CD1c-positive myeloid dendritic cell (primary cell): ENCODE data around the gene MECR.
"Not testable (repeated sequence)": the region's sequence is repeated elsewhere in the genome, so short reads cannot be mapped to it uniquely, and the experiment has no call there.

Experiments used
- DNase-seq: peaks from one replicate; pipeline ENCODE4 v3.0.0-alpha.2; 2016; ENCODE audit errors: extremely low spot score

MECR gene

GRCh38 chr1:29169976-29170375, 60.8 kb downstream of the MECR start:
- DNase-seq, result no peak

GRCh38 chr1:29167904-29168303, 62.8 kb downstream of the MECR start:
- DNase-seq, result no peak

GRCh38 chr1:29166291-29166878, 64.3 kb downstream of the MECR start:
- DNase-seq, result no peak

- DNase-seq, result no peak
Observed at GRCh38 chr1:29164588-29164987, 66.1 kb downstream of the MECR start.

GRCh38 chr1:29162476-29163138, 68.1 kb downstream of the MECR start:
- DNase-seq, result no peak

- DNase-seq, result no peak
Observed at GRCh38 chr1:29162025-29162424, 68.7 kb downstream of the MECR start.

- DNase-seq, result no peak
Observed at GRCh38 chr1:29159773-29160172, 71.0 kb downstream of the MECR start.

GRCh38 chr1:29157269-29157601, 73.5 kb downstream of the MECR start:
- DNase-seq, result no peak

- no peak for DNase-seq
Observed at GRCh38 chr1:29156543-29157268, 74.0 kb downstream of the MECR start.

- no peak for DNase-seq
Observed at GRCh38 chr1:29152046-29152805, 78.5 kb downstream of the MECR start.

- DNase-seq, result not testable (repeated sequence)
Observed at GRCh38 chr1:29150346-29150745, 80.4 kb downstream of the MECR start.

GRCh38 chr1:29148656-29149491, 81.9 kb downstream of the MECR start:
- DNase-seq, result no peak

GRCh38 chr1:29145739-29146437, 84.8 kb downstream of the MECR start:
- no peak for DNase-seq

- DNase-seq, result no peak
Observed at GRCh38 chr1:29144178-29144577, 86.6 kb downstream of the MECR start.

GRCh38 chr1:29142714-29143113, 88.0 kb downstream of the MECR start:
- DNase-seq, result no peak
